Measurements from ENCODE around the gene GBF1.

- TF ChIP-seq NKRF (conservative IDR thresholded peaks at IDR 0.05): no peak
- TF ChIP-seq PML (IDR thresholded peaks at IDR 0.05; ENCODE audit: low read length): no peak
- no peak for TF ChIP-seq CTCF (IDR thresholded peaks at IDR 0.05 in 2 of 3, conservative IDR thresholded peaks at IDR 0.05 in 1 of 3; ENCODE audit: control insufficient read depth in 2 of 3, extremely low read depth in 1 of 3, insufficient read depth in 1 of 3, low read depth in 3 of 3, low read length in 3 of 3)
- TF ChIP-seq YY1 (IDR thresholded peaks at IDR 0.05; ENCODE audit: low read depth, low read length): no peak
- TF ChIP-seq POLR2A (IDR thresholded peaks at IDR 0.05; ENCODE audit: low read depth, low read length): no peak
- TF ChIP-seq MEF2A (IDR thresholded peaks at IDR 0.05; ENCODE audit: insufficient read depth, low read depth, low read length): no peak
- no peak for TF ChIP-seq BRCA1 (IDR thresholded peaks at IDR 0.05; ENCODE audit: low read depth, low read length)
- no peak for TF ChIP-seq RCOR1 (conservative IDR thresholded peaks at IDR 0.05; ENCODE audit: low read depth, low read length)
- TF ChIP-seq CHD2 (IDR thresholded peaks at IDR 0.05; ENCODE audit: borderline replicate concordance, low read depth, low read length): no peak
- no peak for TF ChIP-seq USF1 (IDR thresholded peaks at IDR 0.05; ENCODE audit: borderline replicate concordance, extremely low read length, insufficient read depth, low read depth, low read length)
- TF ChIP-seq ZBTB11 (CRISPR knock-in tag; IDR thresholded peaks at IDR 0.05): no peak
Observed at GRCh38 chr10:102246261-102246660, 929 bp downstream of the GBF1 start.

Data from GM12878 (cell line).